SK-N-SH (cell line): ENCODE data around the gene FXYD5. TPM values are rescaled to one million over a fixed set of nuclear protein-coding genes. Genes with fewer than 3 reads are reported as not detected.

ENCODE experiments used
- CTCF ChIA-PET: fragments of 300-600, 350-600 bp; formaldehyde crosslinking; extraction: SDS; loops from one replicate; lab custom pipeline; 2021; lab: Yijun Ruan, JAX
- POLR2A ChIA-PET: fragments of 350-600 bp; sonication (Branson Sonifier 250); formaldehyde crosslinking; extraction: SDS; loops from one replicate; lab custom pipeline; 2020; ENCODE audit warnings: antibody characterized with exemption, inconsistent platforms; lab: Yijun Ruan, JAX
- DNase-seq: peaks from one replicate; pipeline ENCODE4 v3.0.0; 2012
- H2AFZ ChIP-seq: fragments of 200-600 bp; sonication (generic); 2 replicates; pipeline ENCODE4 v1.8.1; 2016; ENCODE audit warnings: antibody characterized with exemption, mild to moderate bottlenecking, low read depth
- H3F3A ChIP-seq: fragments of 200-600 bp; sonication (generic); replicated peaks from 2 replicates; pipeline ENCODE3; 2016; ENCODE audit warnings: antibody characterized with exemption, mild to moderate bottlenecking; ENCODE audit not compliant: insufficient read depth
- H3K27ac ChIP-seq, 2 experiments: fragments of 200-500 bp in 1 of 2; fragments of 200-600 bp in 1 of 2; sonication (Bioruptor generic) in 1 of 2; sonication (generic), shearing (Covaris generic) in 1 of 2; 2 replicates each; pipeline versions ENCODE4 v1.5.1 to v1.6.1; 2014 to 2016; ENCODE audit warnings: low read depth in 2 of 2, inconsistent platforms in 1 of 2, low read length in 1 of 2, mild to moderate bottlenecking in 1 of 2, mixed read lengths in 1 of 2
- H3K27me3 ChIP-seq: fragments of 200-600 bp; sonication (generic), shearing (Covaris generic); 2 replicates; pipeline ENCODE4 v1.6.1; 2016; ENCODE audit warnings: mixed run types; ENCODE audit not compliant: insufficient read depth
- H3K36me3 ChIP-seq, 2 experiments: fragments of 200-500 bp in 1 of 2; fragments of 200-600 bp in 1 of 2; sonication (Bioruptor generic) in 1 of 2; sonication (generic) in 1 of 2; replicated peaks in 1 of 2; 2 replicates each; pipeline versions ENCODE3 to v1.5.1; 2014 to 2016; ENCODE audit warnings: low read length in 1 of 2, mild to moderate bottlenecking in 1 of 2; ENCODE audit not compliant: insufficient read depth in 2 of 2, control insufficient read depth in 1 of 2
- H3K4me1 ChIP-seq, 2 experiments: fragments of 200-500 bp in 1 of 2; fragments of 200-600 bp in 1 of 2; sonication (Bioruptor generic) in 1 of 2; sonication (generic), shearing (Covaris generic) in 1 of 2; 2 replicates each; pipeline versions ENCODE4 v1.5.1 to v1.6.1; 2014 to 2016; ENCODE audit warnings: low read depth in 1 of 2, low read length in 1 of 2, mixed run types in 1 of 2; ENCODE audit not compliant: insufficient read depth in 2 of 2, control insufficient read depth in 1 of 2
- H3K4me2 ChIP-seq: fragments of 200-600 bp; sonication (generic), shearing (Covaris generic); 2 replicates; pipeline ENCODE4 v1.6.1; 2017; ENCODE audit warnings: mixed run types
- H3K4me3 ChIP-seq, 2 experiments: fragments of 200-500 bp in 1 of 2; fragments of 200-600 bp in 1 of 2; sonication (Bioruptor generic) in 1 of 2; sonication (generic), shearing (Covaris generic) in 1 of 2; 2 replicates each; pipeline versions ENCODE4 v1.5.1 to v1.8.1; 2014 to 2016; ENCODE audit warnings: low read depth in 2 of 2, inconsistent platforms in 1 of 2, low read length in 1 of 2, mild to moderate bottlenecking in 1 of 2, mixed read lengths in 1 of 2, moderate library complexity in 1 of 2
- H3K79me2 ChIP-seq: fragments of 200-600 bp; sonication (generic); 2 replicates; pipeline ENCODE4 v1.8.1; 2017; ENCODE audit warnings: mild to moderate bottlenecking; ENCODE audit not compliant: insufficient read depth
- H3K9ac ChIP-seq: fragments of 200-600 bp; sonication (generic); 2 replicates; pipeline ENCODE4 v1.6.1; 2017; ENCODE audit warnings: mixed run types
- H3K9me2 ChIP-seq: fragments of 200-600 bp; sonication (generic); 2 replicates; pipeline ENCODE4 v1.6.1; 2017; ENCODE audit warnings: mixed run types
- H3K9me3 ChIP-seq: fragments of 200-600 bp; sonication (generic); 2 replicates; pipeline ENCODE4 v1.6.1; 2017; ENCODE audit warnings: mixed run types, mild to moderate bottlenecking, moderate library complexity
- H4K20me1 ChIP-seq: fragments of 200-600 bp; sonication (generic); 2 replicates; pipeline ENCODE4 v1.6.1; 2017; ENCODE audit warnings: mild to moderate bottlenecking, mixed run types; ENCODE audit not compliant: insufficient read depth
- CHD2 ChIP-seq: fragments of 150-350 bp; IDR thresholded peaks from 2 replicates; pipeline ENCODE4 v1.6.1; 2018; ENCODE audit warnings: low read length; ENCODE audit not compliant: partially characterized antibody
- EP300 ChIP-seq, 2 experiments: IDR thresholded peaks; 2 replicates each; pipeline versions ENCODE4 v1.4.0 to v1.6.1; 2012; ENCODE audit warnings: borderline replicate concordance in 1 of 2, low read depth in 1 of 2, low read length in 1 of 2
- EZH2phosphoT487 ChIP-seq: fragments of 200-600 bp; sonication (generic); IDR thresholded peaks from 2 replicates; pipeline ENCODE4 v1.6.1; 2017; ENCODE audit warnings: low read depth, mixed run types, mild to moderate bottlenecking, antibody characterized with exemption, moderate library complexity, borderline replicate concordance
- FOSL2 ChIP-seq: IDR thresholded peaks from 2 replicates; pipeline ENCODE4 v1.4.0; 2012; ENCODE audit warnings: low read depth, mild to moderate bottlenecking, moderate library complexity, borderline replicate concordance
- GATA2 ChIP-seq: sonication (generic); formaldehyde crosslinking; IDR thresholded peaks from 2 replicates; pipeline ENCODE4 v1.5.0; 2020; ENCODE audit warnings: mild to moderate bottlenecking, missing genetic modification reagents
- NFIC ChIP-seq: IDR thresholded peaks from 2 replicates; pipeline ENCODE4 v1.4.0; 2012; ENCODE audit warnings: borderline replicate concordance
- RCOR1 ChIP-seq: fragments of 150-350 bp; IDR thresholded peaks from 2 replicates; pipeline ENCODE4 v1.6.1; 2017; ENCODE audit warnings: antibody characterized with exemption, low read length
- WGBS: methylation state at CpG from one replicate; pipeline ENCODE4 v1.1.6; 2017; ENCODE audit warnings: low lambda C conversion rate; 5-methylcytosine and 5-hydroxymethylcytosine counted together
- polyA plus RNA-seq, 3 experiments: library from polyadenylated mRNA; depleted of rRNA; stranded (reverse); fragments of >200 nt; gene quantifications; 2 replicates each; pipeline ENCODE4 v1.2.3, GENCODE V29; 2012
- TF ChIP-seq, protein P1 (sequence below): IDR thresholded peaks from 2 replicates; pipeline ENCODE4 v1.4.0; 2012; ENCODE audit warnings: low read depth, borderline replicate concordance
- TF ChIP-seq, protein P2 (sequence below): IDR thresholded peaks from 2 replicates; pipeline ENCODE4 v1.6.1; 2012; ENCODE audit warnings: mild to moderate bottlenecking, low read depth, low read length, moderate library complexity
- TF ChIP-seq, protein P3 (sequence below): fragments of 150-350 bp; IDR thresholded peaks from 2 replicates; pipeline ENCODE4 v1.6.1; 2016; ENCODE audit warnings: mild to moderate bottlenecking, low read depth, low read length
- TF ChIP-seq, protein P4 (sequence below): IDR thresholded peaks from 2 replicates; pipeline ENCODE4 v1.4.0; 2012; ENCODE audit warnings: low read depth, borderline replicate concordance
- TF ChIP-seq, protein P5 (sequence below): IDR thresholded peaks from 2 replicates; pipeline ENCODE4; 2012
- TF ChIP-seq, protein P6 (sequence below): fragments of 150-350 bp; IDR thresholded peaks from 2 replicates; pipeline ENCODE4 v1.6.1; 2017; ENCODE audit warnings: antibody characterized with exemption, low read length, low read depth, borderline replicate concordance

FXYD5 gene
- polyA plus RNA-seq, 1 of the 3 experiments (the other 2 are of a cell fraction): 195 TPM

DNA sequence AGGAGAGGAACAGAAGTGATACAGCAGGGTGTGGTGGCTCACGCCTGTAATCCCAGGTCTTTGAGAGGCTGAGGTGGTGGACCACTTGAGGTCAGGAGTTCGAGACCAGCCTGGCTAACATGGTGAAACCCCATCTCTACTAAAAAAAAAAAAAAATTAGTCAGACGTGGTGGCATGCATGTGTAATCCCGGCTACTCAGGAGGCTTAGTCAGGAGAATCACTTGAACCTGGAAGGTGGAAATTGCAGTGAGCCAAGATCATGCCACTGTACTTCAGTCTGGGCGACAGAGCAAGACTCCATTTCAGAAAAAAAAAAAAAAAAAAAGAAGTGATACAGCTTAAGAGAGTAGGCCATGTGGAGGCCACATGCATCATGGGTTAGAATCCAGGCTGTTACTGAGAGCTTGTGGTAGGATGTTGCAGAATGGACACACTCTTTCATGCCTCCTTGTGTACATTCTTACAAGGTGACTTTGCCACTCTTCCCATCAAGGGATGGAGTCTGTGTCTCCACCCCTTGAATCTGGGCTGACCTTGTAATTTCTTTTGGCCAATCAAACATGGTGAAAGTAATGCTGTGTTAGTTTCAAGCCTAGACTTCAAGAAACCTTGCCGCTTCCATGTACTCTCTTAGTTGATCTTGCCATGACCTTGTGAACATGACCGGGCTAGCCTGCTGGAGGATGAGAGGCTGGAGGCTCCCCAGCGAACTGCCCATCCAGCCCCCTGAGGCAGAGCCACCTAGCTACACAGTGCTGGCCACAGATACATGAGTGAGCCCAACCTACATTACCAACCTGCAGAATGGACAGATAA is 61.7 kb downstream of the FXYD5 start:
- 28% methylated on average over 7 of the region's 8 CpGs for WGBS
- H3K9me3 ChIP-seq: no peaks in the 10 kb centered on the region
- POLR2A ChIA-PET: no interaction called here
- H2AFZ ChIP-seq: no peak overlapping the region
- no peaks in the 10 kb centered on the region for H3K27me3 ChIP-seq
- DNase-seq: no peak
- no peaks in the 10 kb centered on the region for H3K79me2 ChIP-seq
- CTCF ChIA-PET: no interaction called here
- H3K36me3 ChIP-seq: no peaks in the 10 kb centered on the region
- peaks cover 8 to 9% of the 10 kb centered on the region in 2 experiments; a peak in 2 of 4 replicates for H3K4me1 ChIP-seq
- no peaks in the 10 kb centered on the region for H4K20me1 ChIP-seq
- no peak overlapping the region for H3K27ac ChIP-seq
- TF ChIP-seq, protein P1, sequence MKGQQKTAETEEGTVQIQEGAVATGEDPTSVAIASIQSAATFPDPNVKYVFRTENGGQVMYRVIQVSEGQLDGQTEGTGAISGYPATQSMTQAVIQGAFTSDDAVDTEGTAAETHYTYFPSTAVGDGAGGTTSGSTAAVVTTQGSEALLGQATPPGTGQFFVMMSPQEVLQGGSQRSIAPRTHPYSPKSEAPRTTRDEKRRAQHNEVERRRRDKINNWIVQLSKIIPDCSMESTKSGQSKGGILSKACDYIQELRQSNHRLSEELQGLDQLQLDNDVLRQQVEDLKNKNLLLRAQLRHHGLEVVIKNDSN: no peak
- TF ChIP-seq CHD2: no peak
- H3F3A ChIP-seq: no peaks in the 10 kb centered on the region
- H3K4me2 ChIP-seq: no peak overlapping the region
- H3K4me3 ChIP-seq: no peak overlapping the region
- H3K9ac ChIP-seq: no peak overlapping the region
- H3K9me2 ChIP-seq: no peaks in the 10 kb centered on the region

DNA sequence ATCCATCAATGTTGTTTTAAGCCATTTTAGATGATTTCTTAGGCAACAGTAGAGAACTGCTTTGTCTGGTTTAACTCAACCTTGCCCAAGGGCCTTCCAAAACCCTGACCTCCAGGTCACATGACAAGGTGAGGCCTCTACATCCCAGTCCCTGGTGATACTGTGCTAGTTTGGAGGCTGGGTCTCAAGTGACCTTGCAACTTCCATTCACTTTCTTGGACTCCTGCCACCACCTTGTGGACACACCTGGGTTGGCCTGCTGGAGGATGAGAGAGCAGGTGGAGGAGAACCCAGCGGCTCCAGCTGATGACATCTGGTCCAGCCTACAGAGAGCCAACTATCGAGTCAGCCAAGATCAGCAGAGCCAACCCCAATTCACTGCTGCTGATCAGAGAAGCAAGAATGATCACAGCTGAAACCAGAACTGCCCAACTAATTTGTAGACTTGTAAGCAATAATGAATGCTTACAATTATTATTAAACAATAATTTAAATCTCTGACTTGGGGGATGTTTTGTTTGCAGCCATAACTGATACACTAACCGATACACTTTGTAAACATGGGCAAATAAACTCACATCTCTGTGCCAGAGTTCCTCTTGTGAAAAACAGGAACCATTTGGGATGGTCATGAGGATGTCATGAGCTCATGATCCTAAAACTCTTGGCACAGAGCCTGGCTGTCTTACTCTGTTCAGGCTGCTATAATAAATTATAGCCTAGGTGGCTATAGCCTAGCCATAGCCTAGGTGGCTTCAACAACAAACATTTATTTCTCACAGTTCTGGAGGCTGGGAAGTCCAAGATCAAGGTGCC is 62.5 kb downstream of the FXYD5 start:
- no peaks in the 10 kb centered on the region for H3K9me3 ChIP-seq
- no peaks in the 10 kb centered on the region for H3K9me2 ChIP-seq
- H3K27me3 ChIP-seq: no peaks in the 10 kb centered on the region
- peaks cover 8 to 9% of the 10 kb centered on the region in 2 experiments; a peak in 2 of 4 replicates for H3K4me1 ChIP-seq
- ChIA-PET CTCF (no interaction called here), POLR2A (no interaction called here)
- no peak overlapping the region for H3K9ac ChIP-seq
- no peak for DNase-seq
- H3K79me2 ChIP-seq: no peaks in the 10 kb centered on the region
- no peaks in the 10 kb centered on the region for H3F3A ChIP-seq
- H3K27ac ChIP-seq: no peak overlapping the region
- no peak overlapping the region for H3K4me2 ChIP-seq
- H3K4me3 ChIP-seq: no peak overlapping the region
- no peaks in the 10 kb centered on the region for H4K20me1 ChIP-seq
- 30% methylated on average over 3 of the region's 3 CpGs for WGBS
- no peaks in the 10 kb centered on the region for H3K36me3 ChIP-seq
- no peak overlapping the region for H2AFZ ChIP-seq
- TF ChIP-seq, protein P2, sequence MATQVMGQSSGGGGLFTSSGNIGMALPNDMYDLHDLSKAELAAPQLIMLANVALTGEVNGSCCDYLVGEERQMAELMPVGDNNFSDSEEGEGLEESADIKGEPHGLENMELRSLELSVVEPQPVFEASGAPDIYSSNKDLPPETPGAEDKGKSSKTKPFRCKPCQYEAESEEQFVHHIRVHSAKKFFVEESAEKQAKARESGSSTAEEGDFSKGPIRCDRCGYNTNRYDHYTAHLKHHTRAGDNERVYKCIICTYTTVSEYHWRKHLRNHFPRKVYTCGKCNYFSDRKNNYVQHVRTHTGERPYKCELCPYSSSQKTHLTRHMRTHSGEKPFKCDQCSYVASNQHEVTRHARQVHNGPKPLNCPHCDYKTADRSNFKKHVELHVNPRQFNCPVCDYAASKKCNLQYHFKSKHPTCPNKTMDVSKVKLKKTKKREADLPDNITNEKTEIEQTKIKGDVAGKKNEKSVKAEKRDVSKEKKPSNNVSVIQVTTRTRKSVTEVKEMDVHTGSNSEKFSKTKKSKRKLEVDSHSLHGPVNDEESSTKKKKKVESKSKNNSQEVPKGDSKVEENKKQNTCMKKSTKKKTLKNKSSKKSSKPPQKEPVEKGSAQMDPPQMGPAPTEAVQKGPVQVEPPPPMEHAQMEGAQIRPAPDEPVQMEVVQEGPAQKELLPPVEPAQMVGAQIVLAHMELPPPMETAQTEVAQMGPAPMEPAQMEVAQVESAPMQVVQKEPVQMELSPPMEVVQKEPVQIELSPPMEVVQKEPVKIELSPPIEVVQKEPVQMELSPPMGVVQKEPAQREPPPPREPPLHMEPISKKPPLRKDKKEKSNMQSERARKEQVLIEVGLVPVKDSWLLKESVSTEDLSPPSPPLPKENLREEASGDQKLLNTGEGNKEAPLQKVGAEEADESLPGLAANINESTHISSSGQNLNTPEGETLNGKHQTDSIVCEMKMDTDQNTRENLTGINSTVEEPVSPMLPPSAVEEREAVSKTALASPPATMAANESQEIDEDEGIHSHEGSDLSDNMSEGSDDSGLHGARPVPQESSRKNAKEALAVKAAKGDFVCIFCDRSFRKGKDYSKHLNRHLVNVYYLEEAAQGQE: no peak
- TF ChIP-seq, protein P3, sequence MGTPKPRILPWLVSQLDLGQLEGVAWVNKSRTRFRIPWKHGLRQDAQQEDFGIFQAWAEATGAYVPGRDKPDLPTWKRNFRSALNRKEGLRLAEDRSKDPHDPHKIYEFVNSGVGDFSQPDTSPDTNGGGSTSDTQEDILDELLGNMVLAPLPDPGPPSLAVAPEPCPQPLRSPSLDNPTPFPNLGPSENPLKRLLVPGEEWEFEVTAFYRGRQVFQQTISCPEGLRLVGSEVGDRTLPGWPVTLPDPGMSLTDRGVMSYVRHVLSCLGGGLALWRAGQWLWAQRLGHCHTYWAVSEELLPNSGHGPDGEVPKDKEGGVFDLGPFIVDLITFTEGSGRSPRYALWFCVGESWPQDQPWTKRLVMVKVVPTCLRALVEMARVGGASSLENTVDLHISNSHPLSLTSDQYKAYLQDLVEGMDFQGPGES: no peak
- TF ChIP-seq EZH2phosphoT487 (no peak), RCOR1 (no peak), EP300 (IDR thresholded peaks at IDR 0.05; ENCODE audit: borderline replicate concordance in 1 of 2, low read depth in 1 of 2, low read length in 1 of 2) (no peak), NFIC (no peak), GATA2 (CRISPR knock-in tag) (no peak), FOSL2 (no peak)
- TF ChIP-seq, protein P4, sequence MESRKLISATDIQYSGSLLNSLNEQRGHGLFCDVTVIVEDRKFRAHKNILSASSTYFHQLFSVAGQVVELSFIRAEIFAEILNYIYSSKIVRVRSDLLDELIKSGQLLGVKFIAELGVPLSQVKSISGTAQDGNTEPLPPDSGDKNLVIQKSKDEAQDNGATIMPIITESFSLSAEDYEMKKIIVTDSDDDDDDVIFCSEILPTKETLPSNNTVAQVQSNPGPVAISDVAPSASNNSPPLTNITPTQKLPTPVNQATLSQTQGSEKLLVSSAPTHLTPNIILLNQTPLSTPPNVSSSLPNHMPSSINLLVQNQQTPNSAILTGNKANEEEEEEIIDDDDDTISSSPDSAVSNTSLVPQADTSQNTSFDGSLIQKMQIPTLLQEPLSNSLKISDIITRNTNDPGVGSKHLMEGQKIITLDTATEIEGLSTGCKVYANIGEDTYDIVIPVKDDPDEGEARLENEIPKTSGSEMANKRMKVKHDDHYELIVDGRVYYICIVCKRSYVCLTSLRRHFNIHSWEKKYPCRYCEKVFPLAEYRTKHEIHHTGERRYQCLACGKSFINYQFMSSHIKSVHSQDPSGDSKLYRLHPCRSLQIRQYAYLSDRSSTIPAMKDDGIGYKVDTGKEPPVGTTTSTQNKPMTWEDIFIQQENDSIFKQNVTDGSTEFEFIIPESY: no peak
- TF ChIP-seq, protein P5, sequence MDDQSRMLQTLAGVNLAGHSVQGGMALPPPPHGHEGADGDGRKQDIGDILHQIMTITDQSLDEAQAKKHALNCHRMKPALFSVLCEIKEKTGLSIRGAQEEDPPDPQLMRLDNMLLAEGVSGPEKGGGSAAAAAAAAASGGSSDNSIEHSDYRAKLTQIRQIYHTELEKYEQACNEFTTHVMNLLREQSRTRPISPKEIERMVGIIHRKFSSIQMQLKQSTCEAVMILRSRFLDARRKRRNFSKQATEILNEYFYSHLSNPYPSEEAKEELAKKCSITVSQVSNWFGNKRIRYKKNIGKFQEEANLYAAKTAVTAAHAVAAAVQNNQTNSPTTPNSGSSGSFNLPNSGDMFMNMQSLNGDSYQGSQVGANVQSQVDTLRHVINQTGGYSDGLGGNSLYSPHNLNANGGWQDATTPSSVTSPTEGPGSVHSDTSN: no peak
- TF ChIP-seq, protein P6, sequence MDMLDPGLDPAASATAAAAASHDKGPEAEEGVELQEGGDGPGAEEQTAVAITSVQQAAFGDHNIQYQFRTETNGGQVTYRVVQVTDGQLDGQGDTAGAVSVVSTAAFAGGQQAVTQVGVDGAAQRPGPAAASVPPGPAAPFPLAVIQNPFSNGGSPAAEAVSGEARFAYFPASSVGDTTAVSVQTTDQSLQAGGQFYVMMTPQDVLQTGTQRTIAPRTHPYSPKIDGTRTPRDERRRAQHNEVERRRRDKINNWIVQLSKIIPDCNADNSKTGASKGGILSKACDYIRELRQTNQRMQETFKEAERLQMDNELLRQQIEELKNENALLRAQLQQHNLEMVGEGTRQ: no peak
